Mucosa of stomach (tissue), 1 donor: Measurements from ENCODE around the gene ESPNL.
"Not testable (repeated sequence)": the region's sequence is repeated elsewhere in the genome, so short reads cannot be mapped to it uniquely, and the experiment has no call there.

Source experiments
- H3K27me3 ChIP-seq: one replicate; pipeline ENCODE4 v1.7.0; 2013; ENCODE audit warnings: mild to moderate bottlenecking, low read length; ENCODE audit not compliant: control insufficient read depth, insufficient read depth
- H3K36me3 ChIP-seq: one replicate; pipeline ENCODE4 v1.7.0; 2013; ENCODE audit warnings: low read length; ENCODE audit not compliant: control insufficient read depth, insufficient read depth
- H3K4me1 ChIP-seq: one replicate; pipeline ENCODE4 v1.7.0; 2013; ENCODE audit warnings: mild to moderate bottlenecking, low read length; ENCODE audit not compliant: control insufficient read depth, insufficient read depth
- H3K4me3 ChIP-seq: one replicate; pipeline ENCODE4 v1.7.0; 2013; ENCODE audit warnings: low read length
- H3K9ac ChIP-seq: one replicate; pipeline ENCODE4 v1.7.0; 2013; ENCODE audit warnings: mild to moderate bottlenecking, low read length, moderate library complexity
- H3K9me3 ChIP-seq: one replicate; pipeline ENCODE4 v1.7.0; 2013; ENCODE audit warnings: mild to moderate bottlenecking, low read length, moderate library complexity; ENCODE audit not compliant: control insufficient read depth
- donor health status: Pancreatic carcinoma.

Gene ESPNL

DNA sequence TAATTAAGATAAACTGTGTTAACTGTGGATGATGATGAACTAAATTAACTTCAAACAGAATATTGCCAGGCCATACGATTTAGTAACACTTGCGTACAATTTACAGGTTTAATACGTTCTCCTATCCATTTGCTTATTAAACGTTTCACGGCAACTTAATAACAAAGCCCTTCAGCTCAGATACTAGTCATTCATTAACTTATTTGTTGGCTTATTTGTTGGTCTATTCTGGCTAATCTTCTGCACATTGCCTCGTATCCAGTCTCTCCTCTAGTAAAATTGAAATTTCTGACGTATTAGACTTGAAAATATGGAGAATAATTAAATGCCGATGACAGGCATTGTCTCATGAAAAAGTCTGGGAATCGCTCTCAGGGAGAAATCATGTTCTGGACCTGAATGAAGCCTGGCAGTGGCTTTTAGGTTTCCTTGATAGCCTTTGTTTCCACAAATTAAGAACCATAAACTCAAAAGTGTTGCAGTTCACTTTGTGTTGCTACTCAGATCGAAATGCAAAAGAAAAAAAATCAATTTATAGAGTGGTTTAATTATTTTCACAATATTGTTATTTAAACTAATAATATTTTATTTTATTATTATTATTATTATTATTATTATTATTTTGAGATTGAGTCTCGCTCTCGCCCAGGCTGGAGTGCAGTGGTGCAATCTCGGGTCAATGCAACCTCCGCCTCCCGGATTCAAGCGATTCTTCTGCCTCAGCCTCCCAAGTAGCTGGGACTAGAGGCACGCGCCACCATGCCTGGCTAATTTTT is 34.9 kb upstream of the ESPNL start:
- H3K36me3 ChIP-seq: peaks cover 6% of the 10 kb centered on the region
- no peak overlapping the region for H3K9ac ChIP-seq

DNA sequence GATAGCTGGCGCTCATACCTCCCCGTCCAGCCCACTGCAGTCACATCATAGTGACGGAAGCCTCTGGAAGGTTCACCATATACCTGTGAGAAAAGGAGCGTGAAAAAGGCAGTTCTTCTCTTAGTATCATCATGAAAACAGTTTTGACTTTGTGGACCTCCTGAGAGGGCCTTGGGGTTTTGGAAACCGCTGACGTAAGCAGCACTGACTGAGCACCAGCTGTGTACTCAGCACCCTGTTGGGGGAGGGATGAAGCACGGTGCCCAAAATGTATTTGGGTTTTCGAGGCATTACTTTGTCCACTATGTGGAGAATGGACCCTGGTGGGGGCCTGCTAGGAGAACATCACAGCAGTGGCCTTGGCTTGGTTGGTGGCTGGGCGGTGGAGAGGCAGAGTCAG is 33.9 kb upstream of the ESPNL start:
- Histone ChIP-seq H3K27me3 (no peaks in the 10 kb centered on the region), H3K9me3 (no peaks in the 10 kb centered on the region), H3K36me3 (peaks cover 6% of the 10 kb centered on the region), H3K9ac (no peak overlapping the region), H3K4me1 (peaks cover 12% of the 10 kb centered on the region), H3K4me3 (no peak overlapping the region)

More for the DNA sequence above, 34.9 kb upstream of the ESPNL start:
- Histone ChIP-seq H3K27me3 (no peaks in the 10 kb centered on the region), H3K4me1 (peaks cover 13% of the 10 kb centered on the region), H3K4me3 (no peak overlapping the region), H3K9me3 (no peaks in the 10 kb centered on the region)

DNA sequence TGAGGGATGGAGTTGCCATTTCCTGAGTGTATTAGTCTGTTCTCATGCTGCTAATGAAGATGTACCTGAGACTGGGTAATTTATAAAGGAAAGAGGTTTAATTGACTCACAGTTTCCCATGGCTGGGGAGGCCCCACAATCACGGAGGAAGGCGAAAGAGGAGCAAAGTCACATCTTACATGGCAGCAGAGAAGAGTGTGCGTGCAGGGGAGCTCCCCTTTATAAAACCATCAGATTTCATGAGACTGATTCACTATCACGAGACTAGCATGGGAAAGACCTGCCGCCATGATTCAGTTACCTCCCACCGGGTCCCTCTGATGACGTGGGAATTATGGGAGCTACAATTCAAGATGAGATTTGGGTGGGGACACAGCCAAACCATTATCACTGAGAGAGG is 33.4 kb upstream of the ESPNL start:
- H3K9ac ChIP-seq, H3K27me3 ChIP-seq, H3K36me3 ChIP-seq, H3K4me1 ChIP-seq, H3K4me3 ChIP-seq, H3K9me3 ChIP-seq: not testable (repeated sequence)

DNA sequence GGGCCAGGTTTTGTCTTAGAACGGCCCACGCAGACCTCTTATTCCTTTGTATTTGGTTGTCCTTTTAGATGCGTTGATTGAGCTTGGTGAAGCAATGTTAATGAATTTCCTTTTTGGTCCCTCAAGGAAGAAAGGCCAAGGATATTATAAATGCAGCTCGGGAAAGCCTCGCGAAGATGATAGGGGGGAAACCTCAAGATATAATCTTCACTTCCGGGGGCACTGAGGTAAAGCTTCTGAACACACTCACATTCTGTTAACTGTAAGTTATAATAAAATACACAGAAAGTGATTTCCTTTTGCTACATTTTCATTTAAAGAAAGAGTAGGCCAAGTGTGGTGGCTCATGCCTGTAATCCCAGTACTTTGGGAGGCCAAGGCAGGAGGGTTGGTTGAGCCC is 32.2 kb upstream of the ESPNL start:
- Histone ChIP-seq H3K36me3 (peaks cover 6% of the 10 kb centered on the region), H3K9me3 (no peaks in the 10 kb centered on the region), H3K4me3 (no peak overlapping the region), H3K27me3 (no peaks in the 10 kb centered on the region), H3K4me1 (peaks cover 3% of the 10 kb centered on the region), H3K9ac (no peak overlapping the region)

DNA sequence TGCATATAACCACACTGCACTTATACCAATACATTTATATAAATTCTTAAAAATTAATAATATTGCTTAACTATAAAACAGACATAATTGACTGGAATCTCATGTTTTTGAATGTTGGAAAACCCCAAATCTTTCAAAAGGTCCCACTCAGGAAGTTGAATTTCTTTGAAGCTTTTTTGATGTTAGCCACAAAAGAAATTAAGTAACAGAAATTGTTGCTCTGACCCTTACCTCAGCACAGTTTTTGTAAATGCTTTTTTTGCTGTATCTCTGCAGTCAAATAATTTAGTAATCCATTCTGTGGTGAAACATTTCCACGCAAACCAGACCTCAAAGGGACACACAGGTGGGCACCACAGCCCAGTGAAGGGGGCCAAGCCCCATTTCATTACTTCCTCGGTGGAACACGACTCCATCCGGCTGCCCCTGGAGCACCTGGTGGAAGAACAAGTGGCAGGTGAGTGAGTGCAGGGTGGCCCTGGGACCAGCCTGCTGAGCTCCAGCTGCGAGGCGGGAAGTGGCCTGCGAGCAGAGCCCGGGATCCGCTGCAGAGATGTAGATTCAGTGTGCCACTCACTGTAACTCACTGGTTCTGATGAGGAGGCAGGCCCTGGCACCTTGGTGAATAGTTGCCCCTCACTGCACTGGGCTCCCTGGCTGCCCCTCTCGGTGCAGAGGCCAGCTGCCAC is 31.0 kb upstream of the ESPNL start:
- Histone ChIP-seq H3K36me3 (peaks cover 6% of the 10 kb centered on the region), H3K4me1 (no peaks in the 10 kb centered on the region), H3K9ac (no peak overlapping the region), H3K27me3 (no peaks in the 10 kb centered on the region), H3K9me3 (no peaks in the 10 kb centered on the region), H3K4me3 (no peak overlapping the region)

DNA sequence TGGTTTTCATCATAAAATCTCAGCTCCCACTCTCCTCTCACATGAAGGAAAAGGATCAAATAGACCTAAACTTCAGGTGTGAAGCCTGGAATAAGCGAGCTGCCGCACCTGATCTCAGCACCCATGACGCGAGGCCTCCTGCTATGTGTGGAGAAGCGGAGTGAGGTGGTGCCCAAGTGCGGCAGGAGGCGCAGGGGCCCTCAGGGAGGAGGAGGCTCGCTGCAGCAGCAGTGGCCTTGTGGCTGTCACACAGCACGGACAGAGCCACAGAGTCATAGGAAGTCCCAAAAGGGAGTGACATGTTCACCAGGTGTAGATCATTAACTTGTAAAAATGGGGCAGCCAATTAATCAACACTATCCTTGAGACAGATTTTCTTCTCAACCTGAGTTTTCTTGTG is 30.3 kb upstream of the ESPNL start:
- Histone ChIP-seq H3K9me3 (no peaks in the 10 kb centered on the region), H3K9ac (no peak overlapping the region), H3K27me3 (no peaks in the 10 kb centered on the region), H3K36me3 (peaks cover 6% of the 10 kb centered on the region), H3K4me1 (no peaks in the 10 kb centered on the region), H3K4me3 (no peak overlapping the region)

DNA sequence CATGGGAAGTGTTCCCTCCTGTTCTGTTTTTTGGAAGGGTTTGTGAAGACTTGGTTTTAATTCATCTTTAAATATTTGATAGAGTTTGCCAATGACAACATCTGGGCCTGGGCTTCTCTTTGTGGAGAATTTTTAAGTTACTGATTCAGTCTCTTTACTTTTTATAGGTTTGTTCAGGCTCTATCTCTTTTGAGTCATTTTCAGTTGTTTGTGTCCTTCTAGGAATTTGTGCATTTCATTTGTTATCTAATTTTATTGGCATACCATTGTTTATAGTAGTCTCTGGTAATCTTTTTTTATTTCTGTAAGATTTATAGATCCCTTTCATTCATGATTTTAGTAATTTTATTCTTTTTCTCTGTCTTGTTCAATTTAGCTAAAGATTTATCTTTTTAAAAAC is 24.7 kb upstream of the ESPNL start:
- no peak overlapping the region for H3K9ac ChIP-seq
- no peak overlapping the region for H3K4me3 ChIP-seq
- H3K4me1 ChIP-seq: no peaks in the 10 kb centered on the region
- H3K9me3 ChIP-seq: no peaks in the 10 kb centered on the region
- H3K36me3 ChIP-seq: no peaks in the 10 kb centered on the region
- H3K27me3 ChIP-seq: no peaks in the 10 kb centered on the region

DNA sequence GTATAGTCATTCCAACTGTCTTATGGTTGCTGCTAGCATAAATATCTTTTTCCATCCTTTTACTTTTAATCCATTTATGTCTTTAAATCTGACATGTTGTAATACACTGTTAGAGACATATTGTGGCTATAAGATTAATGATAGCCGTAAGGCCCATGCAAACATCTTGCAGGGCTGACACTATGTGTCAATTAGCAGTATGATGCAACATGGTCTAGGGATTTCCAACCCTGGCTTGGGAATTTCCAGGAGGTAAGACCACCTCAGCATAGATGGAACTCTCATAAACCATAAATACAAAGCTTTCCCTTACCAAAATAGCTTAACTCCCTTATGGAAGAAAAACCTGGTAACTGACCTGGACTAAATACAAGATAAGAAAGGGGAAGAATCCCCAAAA is 22.8 kb upstream of the ESPNL start:
- H3K9me3 ChIP-seq: no peaks in the 10 kb centered on the region

DNA sequence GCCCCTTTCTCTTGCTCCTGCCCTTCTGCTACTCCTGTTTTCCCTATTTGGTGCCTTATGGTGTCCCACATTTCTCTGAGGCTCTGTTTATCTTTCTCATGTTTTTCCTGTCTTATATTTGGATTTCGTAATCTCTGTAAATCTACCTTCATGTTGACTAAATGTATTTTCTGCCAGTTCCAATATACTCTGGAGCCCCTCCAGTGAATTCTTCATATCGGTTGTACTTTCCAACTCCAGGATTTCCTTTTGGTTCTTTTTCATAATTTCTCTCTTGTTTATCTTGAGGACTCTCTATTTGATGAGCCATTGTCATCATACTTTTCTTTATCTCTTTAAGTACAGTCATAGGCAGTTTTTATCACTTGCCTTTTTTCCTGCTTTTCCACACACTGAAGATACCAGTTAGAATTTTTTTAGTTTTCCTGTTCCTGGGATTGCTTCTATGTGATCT is 20.2 kb upstream of the ESPNL start:
- Histone ChIP-seq H3K27me3 (no peaks in the 10 kb centered on the region), H3K9me3 (no peaks in the 10 kb centered on the region), H3K4me3 (no peak overlapping the region), H3K9ac (no peak overlapping the region), H3K36me3 (no peaks in the 10 kb centered on the region), H3K4me1 (no peaks in the 10 kb centered on the region)

More for the DNA sequence above, 22.8 kb upstream of the ESPNL start:
- H3K27me3 ChIP-seq: no peaks in the 10 kb centered on the region
- no peak overlapping the region for H3K9ac ChIP-seq
- H3K36me3 ChIP-seq: no peaks in the 10 kb centered on the region
- no peaks in the 10 kb centered on the region for H3K4me1 ChIP-seq
- H3K4me3 ChIP-seq: no peak overlapping the region

DNA sequence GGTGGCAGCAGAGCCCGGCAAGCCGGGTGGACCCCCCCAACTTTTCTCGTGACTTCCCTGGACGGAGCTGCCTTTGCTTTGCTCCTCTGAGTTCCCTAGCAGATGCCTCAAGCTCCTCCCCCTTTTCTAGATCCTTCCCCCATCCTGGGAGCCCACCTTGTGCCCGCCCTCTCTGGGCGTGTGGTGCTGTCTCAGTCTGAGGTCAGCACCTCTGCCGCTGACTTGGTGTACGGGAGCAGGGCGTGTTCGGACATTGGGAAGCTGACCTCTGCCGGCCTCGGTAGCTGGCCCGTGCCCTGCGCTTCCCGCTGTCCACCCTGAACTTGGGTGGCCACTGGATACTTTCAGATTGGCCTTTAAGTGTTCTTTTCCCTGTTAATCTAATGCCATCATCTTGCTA is 19.6 kb upstream of the ESPNL start:
- Histone ChIP-seq H3K4me1 (no peaks in the 10 kb centered on the region), H3K9me3 (no peaks in the 10 kb centered on the region), H3K4me3 (no peak overlapping the region), H3K36me3 (no peaks in the 10 kb centered on the region), H3K27me3 (no peaks in the 10 kb centered on the region), H3K9ac (no peak overlapping the region)

DNA sequence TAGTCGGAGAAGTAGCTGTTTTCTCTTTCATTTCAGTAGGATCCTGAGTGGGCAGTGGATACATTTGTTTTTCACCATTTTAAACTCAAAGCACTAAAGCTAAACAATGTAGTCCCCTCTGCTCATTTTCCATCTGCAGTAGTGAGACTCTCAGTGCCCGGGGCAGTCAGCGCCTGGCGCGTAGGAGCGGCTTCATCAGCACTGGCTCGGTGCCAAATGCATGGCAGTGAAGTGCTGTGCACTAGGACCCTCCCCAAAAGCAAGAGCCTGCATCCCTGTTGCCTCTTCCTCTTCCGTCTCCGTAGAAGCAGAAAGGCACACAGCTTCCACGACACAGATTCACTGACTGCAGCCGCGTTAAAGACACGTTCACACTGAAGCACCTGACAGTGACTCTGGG is 19.0 kb upstream of the ESPNL start:
- Histone ChIP-seq H3K36me3 (no peaks in the 10 kb centered on the region), H3K4me1 (no peaks in the 10 kb centered on the region), H3K9me3 (no peaks in the 10 kb centered on the region), H3K4me3 (no peak overlapping the region), H3K27me3 (no peaks in the 10 kb centered on the region), H3K9ac (no peak overlapping the region)

DNA sequence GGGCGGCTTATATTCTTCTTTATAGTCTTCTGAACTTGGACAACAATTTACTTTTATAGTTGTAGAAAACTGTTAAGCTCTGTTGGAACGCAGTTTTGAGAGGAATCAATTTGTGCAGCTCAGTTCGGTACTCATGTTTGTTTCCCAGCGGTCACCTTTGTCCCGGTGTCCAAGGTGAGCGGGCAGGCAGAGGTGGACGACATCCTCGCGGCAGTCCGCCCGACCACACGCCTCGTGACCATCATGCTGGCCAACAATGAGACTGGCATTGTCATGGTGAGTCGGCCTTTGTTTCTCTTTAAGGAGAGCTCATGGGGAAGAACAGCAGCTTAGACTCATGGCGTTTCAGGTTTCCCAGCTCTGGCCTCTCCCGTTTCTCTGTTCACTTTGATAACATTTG is 18.6 kb upstream of the ESPNL start:
- Histone ChIP-seq H3K36me3 (no peaks in the 10 kb centered on the region), H3K4me3 (no peak overlapping the region), H3K27me3 (no peaks in the 10 kb centered on the region), H3K9me3 (no peaks in the 10 kb centered on the region), H3K9ac (no peak overlapping the region), H3K4me1 (no peaks in the 10 kb centered on the region)
